ENCODE data around the gene DYNC2H1.
"Not testable (repeated sequence)": the region's sequence is repeated elsewhere in the genome, so short reads cannot be mapped to it uniquely, and the experiment has no call there.

Gene DYNC2H1

GRCh38 chr11:103112364-103112763 lies 3.1 kb downstream of the DYNC2H1 start:
- no peaks in the 10 kb centered on the region for H3K27me3 ChIP-seq (replicated peaks; ENCODE audit: control insufficient read depth, insufficient read depth, low read length, poor library complexity, severe bottlenecking)
- H3K9me3 ChIP-seq (ENCODE audit: control insufficient read depth, low read length): no peaks in the 10 kb centered on the region
- no peak overlapping the region for H3K27ac ChIP-seq (ENCODE audit: insufficient read depth, low read length, poor library complexity, severe bottlenecking)
- DNase-seq: no peak
- no peaks in the 10 kb centered on the region for H3K4me1 ChIP-seq (ENCODE audit: control insufficient read depth, insufficient read depth, low read length, poor library complexity, severe bottlenecking)
- no peaks in the 10 kb centered on the region for H3K36me3 ChIP-seq (ENCODE audit: control insufficient read depth, insufficient read depth, low read length)
- no peak overlapping the region for H3K4me3 ChIP-seq (ENCODE audit: insufficient read depth, low read depth, low read length, poor library complexity, severe bottlenecking)

- Histone ChIP-seq H3K27ac (ENCODE audit: insufficient read depth, low read length, poor library complexity, severe bottlenecking) (no peak overlapping the region), H3K27me3 (replicated peaks; ENCODE audit: control insufficient read depth, insufficient read depth, low read length, poor library complexity, severe bottlenecking) (no peaks in the 10 kb centered on the region), H3K9me3 (ENCODE audit: control insufficient read depth, low read length) (no peaks in the 10 kb centered on the region), H3K36me3 (ENCODE audit: control insufficient read depth, insufficient read depth, low read length) (no peaks in the 10 kb centered on the region), H3K4me3 (ENCODE audit: insufficient read depth, low read depth, low read length, poor library complexity, severe bottlenecking) (no peak overlapping the region), H3K4me1 (ENCODE audit: control insufficient read depth, insufficient read depth, low read length, poor library complexity, severe bottlenecking) (no peaks in the 10 kb centered on the region)
- DNase-seq: no peak
Measured at GRCh38 chr11:103114836-103115235, 5.6 kb downstream of the DYNC2H1 start.

- Histone ChIP-seq H3K27ac (ENCODE audit: insufficient read depth, low read length, poor library complexity, severe bottlenecking) (no peak overlapping the region), H3K27me3 (replicated peaks; ENCODE audit: control insufficient read depth, insufficient read depth, low read length, poor library complexity, severe bottlenecking) (no peaks in the 10 kb centered on the region), H3K36me3 (ENCODE audit: control insufficient read depth, insufficient read depth, low read length) (no peaks in the 10 kb centered on the region), H3K4me1 (ENCODE audit: control insufficient read depth, insufficient read depth, low read length, poor library complexity, severe bottlenecking) (no peaks in the 10 kb centered on the region), H3K9me3 (ENCODE audit: control insufficient read depth, low read length) (no peaks in the 10 kb centered on the region), H3K4me3 (ENCODE audit: insufficient read depth, low read depth, low read length, poor library complexity, severe bottlenecking) (no peak overlapping the region)
- no peak for DNase-seq
Measured at GRCh38 chr11:103125462-103125861, 16.2 kb downstream of the DYNC2H1 start.

GRCh38 chr11:103141986-103142385 lies 32.8 kb downstream of the DYNC2H1 start:
- H3K36me3 ChIP-seq (ENCODE audit: control insufficient read depth, insufficient read depth, low read length); H3K9me3 ChIP-seq (ENCODE audit: control insufficient read depth, low read length); DNase-seq; H3K27me3 ChIP-seq (replicated peaks; ENCODE audit: control insufficient read depth, insufficient read depth, low read length, poor library complexity, severe bottlenecking); H3K4me1 ChIP-seq (ENCODE audit: control insufficient read depth, insufficient read depth, low read length, poor library complexity, severe bottlenecking); H3K4me3 ChIP-seq (ENCODE audit: insufficient read depth, low read depth, low read length, poor library complexity, severe bottlenecking); H3K27ac ChIP-seq (ENCODE audit: insufficient read depth, low read length, poor library complexity, severe bottlenecking): not testable (repeated sequence)

- no peak for DNase-seq
- no peaks in the 10 kb centered on the region for H3K27me3 ChIP-seq (replicated peaks; ENCODE audit: control insufficient read depth, insufficient read depth, low read length, poor library complexity, severe bottlenecking)
- no peaks in the 10 kb centered on the region for H3K9me3 ChIP-seq (ENCODE audit: control insufficient read depth, low read length)
- no peaks in the 10 kb centered on the region for H3K4me1 ChIP-seq (ENCODE audit: control insufficient read depth, insufficient read depth, low read length, poor library complexity, severe bottlenecking)
- no peak overlapping the region for H3K27ac ChIP-seq (ENCODE audit: insufficient read depth, low read length, poor library complexity, severe bottlenecking)
- no peak overlapping the region for H3K4me3 ChIP-seq (ENCODE audit: insufficient read depth, low read depth, low read length, poor library complexity, severe bottlenecking)
- H3K36me3 ChIP-seq (ENCODE audit: control insufficient read depth, insufficient read depth, low read length): peaks cover 3% of the 10 kb centered on the region
Measured at GRCh38 chr11:103147627-103148026, 38.4 kb downstream of the DYNC2H1 start.

- no peaks in the 10 kb centered on the region for H3K9me3 ChIP-seq (ENCODE audit: control insufficient read depth, low read length)
- DNase-seq: no peak
- H3K27ac ChIP-seq (ENCODE audit: insufficient read depth, low read length, poor library complexity, severe bottlenecking): no peak overlapping the region
- no peak overlapping the region for H3K4me3 ChIP-seq (ENCODE audit: insufficient read depth, low read depth, low read length, poor library complexity, severe bottlenecking)
- no peaks in the 10 kb centered on the region for H3K4me1 ChIP-seq (ENCODE audit: control insufficient read depth, insufficient read depth, low read length, poor library complexity, severe bottlenecking)
- no peaks in the 10 kb centered on the region for H3K36me3 ChIP-seq (ENCODE audit: control insufficient read depth, insufficient read depth, low read length)
- H3K27me3 ChIP-seq (replicated peaks; ENCODE audit: control insufficient read depth, insufficient read depth, low read length, poor library complexity, severe bottlenecking): no peaks in the 10 kb centered on the region
Measured at GRCh38 chr11:103157542-103157941, 48.3 kb downstream of the DYNC2H1 start.

DNA sequence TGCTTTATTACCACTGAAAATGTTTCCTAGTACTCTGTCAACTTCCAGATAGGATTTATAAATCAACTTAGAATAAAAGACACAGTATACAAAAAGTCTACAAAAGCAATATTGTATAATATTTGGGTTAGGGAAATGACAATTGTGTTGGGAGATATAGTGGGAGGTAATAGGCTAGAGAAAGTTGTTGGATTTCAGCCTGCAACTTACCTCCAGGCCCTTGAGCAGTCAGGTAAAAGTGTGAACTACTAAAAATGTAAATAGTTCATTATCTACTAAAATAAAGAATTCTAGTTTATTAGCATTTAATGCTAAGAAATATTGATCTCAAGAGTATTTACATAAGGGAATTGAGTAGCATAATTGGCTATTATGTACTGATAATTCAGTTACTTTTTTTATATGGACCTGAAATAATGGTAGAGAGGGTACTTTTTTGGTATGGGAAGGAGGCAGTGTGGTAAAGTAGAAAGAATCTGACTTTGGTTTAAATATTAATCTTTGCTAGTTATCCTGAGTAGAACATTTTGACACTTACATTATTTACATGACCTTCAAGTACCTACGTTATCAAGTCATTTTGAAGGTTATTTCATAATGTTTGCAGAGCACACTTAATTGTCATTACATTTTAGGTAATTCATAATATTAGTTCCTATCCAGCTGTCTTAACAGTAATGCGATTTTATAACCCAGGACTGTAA lies 55.0 kb downstream of the DYNC2H1 start:
- H3K27ac ChIP-seq (ENCODE audit: insufficient read depth, low read length, poor library complexity, severe bottlenecking): no peak overlapping the region
- no peaks in the 10 kb centered on the region for H3K4me1 ChIP-seq (ENCODE audit: control insufficient read depth, insufficient read depth, low read length, poor library complexity, severe bottlenecking)
- no peak overlapping the region for H3K4me3 ChIP-seq (ENCODE audit: insufficient read depth, low read depth, low read length, poor library complexity, severe bottlenecking)
- no peaks in the 10 kb centered on the region for H3K9me3 ChIP-seq (ENCODE audit: control insufficient read depth, low read length)
- H3K27me3 ChIP-seq (replicated peaks; ENCODE audit: control insufficient read depth, insufficient read depth, low read length, poor library complexity, severe bottlenecking): no peaks in the 10 kb centered on the region
- H3K36me3 ChIP-seq (ENCODE audit: control insufficient read depth, insufficient read depth, low read length): no peaks in the 10 kb centered on the region
- no peak for DNase-seq

DNA sequence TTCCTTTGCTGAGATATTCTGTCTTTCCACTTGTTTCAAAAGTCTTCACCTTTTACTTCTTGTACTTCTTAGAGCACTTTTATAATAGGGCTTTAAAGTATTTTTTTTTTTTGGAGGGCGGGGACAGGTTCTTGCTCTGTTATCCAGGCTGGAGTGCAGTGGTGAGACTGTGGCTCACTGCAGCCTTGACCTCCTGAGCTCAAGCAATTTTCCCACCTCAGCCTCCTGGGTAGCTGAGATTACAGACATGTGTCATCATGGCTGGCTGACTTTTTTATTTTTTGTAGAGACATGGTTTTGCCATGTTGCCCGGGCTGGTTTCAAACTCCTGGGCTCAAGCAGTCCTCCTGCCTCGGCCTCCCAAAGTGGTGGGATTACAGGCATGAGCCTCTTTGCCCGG lies 57.9 kb downstream of the DYNC2H1 start:
- Histone ChIP-seq H3K4me3 (ENCODE audit: insufficient read depth, low read depth, low read length, poor library complexity, severe bottlenecking) (no peak overlapping the region), H3K36me3 (ENCODE audit: control insufficient read depth, insufficient read depth, low read length) (no peaks in the 10 kb centered on the region), H3K27ac (ENCODE audit: insufficient read depth, low read length, poor library complexity, severe bottlenecking) (no peak overlapping the region), H3K4me1 (ENCODE audit: control insufficient read depth, insufficient read depth, low read length, poor library complexity, severe bottlenecking) (no peaks in the 10 kb centered on the region), H3K27me3 (replicated peaks; ENCODE audit: control insufficient read depth, insufficient read depth, low read length, poor library complexity, severe bottlenecking) (no peaks in the 10 kb centered on the region), H3K9me3 (ENCODE audit: control insufficient read depth, low read length) (no peaks in the 10 kb centered on the region)
- DNase-seq: no peak

DNA sequence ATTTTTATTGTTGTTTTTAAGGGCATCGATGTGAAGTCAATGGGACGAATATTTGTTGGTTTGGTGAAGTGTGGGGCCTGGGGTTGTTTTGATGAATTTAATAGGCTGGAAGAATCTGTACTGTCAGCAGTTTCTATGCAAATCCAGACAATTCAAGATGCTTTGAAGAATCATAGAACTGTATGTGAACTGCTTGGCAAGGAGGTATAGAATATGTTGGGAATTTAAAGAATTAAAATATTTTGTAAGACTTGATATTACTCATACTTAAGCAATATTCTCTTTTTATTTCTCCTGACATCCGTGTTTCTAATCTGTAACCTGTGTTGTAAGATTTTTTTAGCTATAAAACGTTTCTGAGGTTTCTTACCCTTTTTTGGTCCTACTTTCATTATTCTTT lies 61.6 kb downstream of the DYNC2H1 start:
- no peak for DNase-seq
- no peaks in the 10 kb centered on the region for H3K27me3 ChIP-seq (replicated peaks; ENCODE audit: control insufficient read depth, insufficient read depth, low read length, poor library complexity, severe bottlenecking)
- no peak overlapping the region for H3K27ac ChIP-seq (ENCODE audit: insufficient read depth, low read length, poor library complexity, severe bottlenecking)
- H3K4me1 ChIP-seq (ENCODE audit: control insufficient read depth, insufficient read depth, low read length, poor library complexity, severe bottlenecking): no peaks in the 10 kb centered on the region
- H3K4me3 ChIP-seq (ENCODE audit: insufficient read depth, low read depth, low read length, poor library complexity, severe bottlenecking): no peak overlapping the region
- H3K9me3 ChIP-seq (ENCODE audit: control insufficient read depth, low read length): no peaks in the 10 kb centered on the region
- no peaks in the 10 kb centered on the region for H3K36me3 ChIP-seq (ENCODE audit: control insufficient read depth, insufficient read depth, low read length)

GRCh38 chr11:103175461-103176129 lies 66.4 kb downstream of the DYNC2H1 start:
- no peaks in the 10 kb centered on the region for H3K36me3 ChIP-seq (ENCODE audit: control insufficient read depth, insufficient read depth, low read length)
- H3K9me3 ChIP-seq (ENCODE audit: control insufficient read depth, low read length): no peaks in the 10 kb centered on the region
- no peak overlapping the region for H3K27ac ChIP-seq (ENCODE audit: insufficient read depth, low read length, poor library complexity, severe bottlenecking)
- no peaks in the 10 kb centered on the region for H3K27me3 ChIP-seq (replicated peaks; ENCODE audit: control insufficient read depth, insufficient read depth, low read length, poor library complexity, severe bottlenecking)
- H3K4me3 ChIP-seq (ENCODE audit: insufficient read depth, low read depth, low read length, poor library complexity, severe bottlenecking): no peak overlapping the region
- no peaks in the 10 kb centered on the region for H3K4me1 ChIP-seq (ENCODE audit: control insufficient read depth, insufficient read depth, low read length, poor library complexity, severe bottlenecking)
- no peak for DNase-seq

Data from effector memory CD4-positive, alpha-beta T cell (primary cell).